ENCODE results near the gene INTS2.
"Not testable (repeated sequence)": the region's sequence is repeated elsewhere in the genome, so short reads cannot be mapped to it uniquely, and the experiment has no call there.

The INTS2 gene, protein sequence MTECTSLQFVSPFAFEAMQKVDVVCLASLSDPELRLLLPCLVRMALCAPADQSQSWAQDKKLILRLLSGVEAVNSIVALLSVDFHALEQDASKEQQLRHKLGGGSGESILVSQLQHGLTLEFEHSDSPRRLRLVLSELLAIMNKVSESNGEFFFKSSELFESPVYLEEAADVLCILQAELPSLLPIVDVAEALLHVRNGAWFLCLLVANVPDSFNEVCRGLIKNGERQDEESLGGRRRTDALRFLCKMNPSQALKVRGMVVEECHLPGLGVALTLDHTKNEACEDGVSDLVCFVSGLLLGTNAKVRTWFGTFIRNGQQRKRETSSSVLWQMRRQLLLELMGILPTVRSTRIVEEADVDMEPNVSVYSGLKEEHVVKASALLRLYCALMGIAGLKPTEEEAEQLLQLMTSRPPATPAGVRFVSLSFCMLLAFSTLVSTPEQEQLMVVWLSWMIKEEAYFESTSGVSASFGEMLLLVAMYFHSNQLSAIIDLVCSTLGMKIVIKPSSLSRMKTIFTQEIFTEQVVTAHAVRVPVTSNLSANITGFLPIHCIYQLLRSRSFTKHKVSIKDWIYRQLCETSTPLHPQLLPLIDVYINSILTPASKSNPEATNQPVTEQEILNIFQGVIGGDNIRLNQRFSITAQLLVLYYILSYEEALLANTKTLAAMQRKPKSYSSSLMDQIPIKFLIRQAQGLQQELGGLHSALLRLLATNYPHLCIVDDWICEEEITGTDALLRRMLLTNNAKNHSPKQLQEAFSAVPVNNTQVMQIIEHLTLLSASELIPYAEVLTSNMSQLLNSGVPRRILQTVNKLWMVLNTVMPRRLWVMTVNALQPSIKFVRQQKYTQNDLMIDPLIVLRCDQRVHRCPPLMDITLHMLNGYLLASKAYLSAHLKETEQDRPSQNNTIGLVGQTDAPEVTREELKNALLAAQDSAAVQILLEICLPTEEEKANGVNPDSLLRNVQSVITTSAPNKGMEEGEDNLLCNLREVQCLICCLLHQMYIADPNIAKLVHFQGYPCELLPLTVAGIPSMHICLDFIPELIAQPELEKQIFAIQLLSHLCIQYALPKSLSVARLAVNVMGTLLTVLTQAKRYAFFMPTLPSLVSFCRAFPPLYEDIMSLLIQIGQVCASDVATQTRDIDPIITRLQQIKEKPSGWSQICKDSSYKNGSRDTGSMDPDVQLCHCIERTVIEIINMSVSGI

DNA sequence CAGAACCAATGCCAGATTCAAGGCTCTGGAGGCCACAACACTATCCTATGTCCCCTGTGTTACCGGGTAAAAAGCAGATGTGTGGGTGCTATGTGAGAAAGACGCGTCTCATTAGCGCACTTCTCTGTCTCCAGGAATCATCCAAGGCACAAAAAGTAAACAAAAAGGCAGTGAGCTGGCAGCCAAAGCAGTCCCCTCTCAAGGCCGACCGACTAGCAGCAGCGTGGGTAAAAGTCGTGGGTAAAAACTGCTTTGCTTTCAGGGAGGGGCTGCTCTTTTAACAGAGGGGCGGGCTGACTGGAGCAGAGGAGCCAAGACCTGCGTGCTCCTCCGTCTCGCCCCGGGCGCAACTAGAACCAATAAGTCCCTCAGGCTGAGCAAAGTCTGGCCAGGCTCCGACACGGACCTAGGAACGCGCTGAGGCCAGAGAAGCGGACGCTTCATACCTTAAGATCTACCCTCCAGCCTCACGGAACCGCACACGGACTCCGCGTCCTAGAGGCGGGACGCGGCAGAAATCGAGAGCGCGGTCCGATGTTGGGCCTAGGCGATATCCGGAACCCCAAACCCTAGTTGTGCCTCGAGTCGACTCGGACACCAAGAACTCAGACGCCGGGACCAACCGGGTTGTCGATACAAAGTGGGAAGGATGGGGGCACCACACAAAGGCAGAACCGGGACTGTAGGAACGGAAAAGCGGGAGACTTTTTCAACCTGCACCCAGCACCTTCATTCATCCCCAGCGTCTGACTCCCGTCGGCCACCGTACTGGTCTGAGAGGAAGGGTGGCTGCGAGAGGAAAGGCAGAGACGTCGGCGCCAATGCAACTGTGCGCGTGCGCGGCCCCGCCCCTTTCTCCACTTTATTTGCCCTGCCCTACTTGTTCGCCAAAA is at the start of gene INTS2:
Gene INTS2 (minus strand): TSS at position 775 of the 893 bp plus-strand sequence. CDS start 1,338 bp downstream, outside the sequence.
- DNase-seq (ENCODE audit: low read depth): peak; percentile 88

DNA sequence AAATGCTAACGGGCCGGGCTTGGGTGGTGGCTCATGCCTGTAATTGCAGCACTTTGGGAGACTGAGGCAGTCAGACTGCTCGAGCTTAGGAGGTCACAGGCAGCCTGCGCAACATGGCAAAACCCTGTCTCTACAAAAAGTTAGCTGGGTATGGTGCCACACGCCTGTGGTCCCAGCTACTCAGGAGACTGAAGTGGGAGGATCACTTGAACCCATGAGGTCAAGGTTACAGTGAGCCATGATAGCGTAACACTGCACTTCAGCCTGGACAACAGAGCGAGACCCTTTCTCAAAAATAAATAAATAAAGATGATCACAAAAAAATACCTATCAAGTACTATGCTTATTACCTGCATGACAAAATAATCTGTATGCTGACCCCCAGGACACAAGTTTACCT is 46.3 kb upstream of the INTS2 start:
- DNase-seq (ENCODE audit: low read depth): no peak

DNA sequence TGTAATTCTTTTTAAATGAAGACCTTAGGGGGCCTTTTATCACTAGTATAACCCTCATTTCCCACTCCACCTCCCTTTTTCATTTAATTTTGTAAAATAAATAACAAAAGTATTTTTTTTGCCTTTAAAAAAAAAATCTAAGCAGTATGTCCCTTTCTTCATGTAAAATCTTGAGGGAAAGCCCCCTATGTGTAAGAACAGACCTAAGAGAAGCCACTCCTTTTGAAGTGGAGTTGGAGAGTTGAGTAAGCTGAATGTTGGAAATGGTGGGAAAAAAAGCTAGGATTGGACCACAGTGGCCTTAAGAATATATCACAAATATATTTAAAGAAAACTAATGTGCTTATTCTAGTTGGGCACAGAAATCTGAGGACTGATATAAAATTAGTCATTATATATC is 44.5 kb upstream of the INTS2 start:
- no peak for DNase-seq (ENCODE audit: low read depth)

DNA sequence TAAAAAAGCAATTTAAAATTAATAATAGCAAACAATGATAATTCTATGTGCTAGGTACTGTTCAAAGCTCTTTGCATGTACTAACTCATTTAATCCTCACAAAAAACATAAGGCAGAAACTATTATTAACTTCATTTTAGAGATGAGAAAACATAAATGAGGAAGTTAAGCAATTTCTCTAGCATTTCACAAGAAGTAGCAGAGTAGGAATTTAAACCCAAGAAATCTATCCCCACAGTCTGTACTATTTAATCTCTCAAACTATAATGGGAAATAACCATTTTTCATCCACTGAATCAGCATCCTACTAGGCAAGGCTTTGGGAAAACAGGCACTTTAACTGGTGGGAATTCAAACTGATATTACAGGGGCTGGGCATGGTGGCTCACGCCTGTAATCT is 42.2 kb upstream of the INTS2 start:
- no peak for DNase-seq (ENCODE audit: low read depth)

DNA sequence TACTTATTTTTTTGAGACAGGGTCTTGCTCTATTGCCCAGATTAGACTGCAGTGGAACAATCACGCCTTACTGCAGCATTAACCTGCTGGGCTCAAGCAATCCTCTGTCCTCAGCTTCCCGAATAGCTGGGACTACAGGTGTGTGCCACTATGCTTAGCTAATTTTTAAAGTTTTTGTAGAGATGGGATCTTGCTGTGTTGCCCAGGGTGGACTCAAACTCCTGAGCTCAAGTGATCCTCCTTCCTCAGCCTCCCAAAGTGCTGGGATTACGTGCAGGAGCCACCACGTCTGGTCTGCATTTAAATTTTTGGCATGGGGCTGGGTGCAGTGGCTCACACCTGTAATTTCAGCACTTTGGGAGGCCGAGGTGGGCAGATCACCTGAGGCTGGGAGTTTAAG is 41.0 kb upstream of the INTS2 start:
- no peak for DNase-seq (ENCODE audit: low read depth)

DNA sequence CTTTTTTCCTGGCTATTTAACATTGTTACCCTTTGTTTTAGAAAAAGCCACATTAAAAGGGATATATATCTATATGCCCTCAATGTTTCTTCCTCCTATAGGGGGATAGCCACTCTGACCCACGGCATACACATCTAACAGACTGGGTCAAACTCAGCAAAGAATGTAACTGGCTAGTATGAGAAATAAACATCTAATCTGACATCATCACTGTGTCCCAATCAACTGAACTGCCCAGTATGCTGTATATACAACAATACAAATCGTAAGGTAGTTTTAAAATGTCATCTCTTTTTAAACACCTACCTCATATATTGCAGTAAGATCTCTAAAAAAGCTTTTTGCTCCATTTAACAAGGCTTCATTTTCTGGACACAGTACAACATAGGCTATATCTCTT is 39.9 kb upstream of the INTS2 start:
- no peak for DNase-seq (ENCODE audit: low read depth)

DNA sequence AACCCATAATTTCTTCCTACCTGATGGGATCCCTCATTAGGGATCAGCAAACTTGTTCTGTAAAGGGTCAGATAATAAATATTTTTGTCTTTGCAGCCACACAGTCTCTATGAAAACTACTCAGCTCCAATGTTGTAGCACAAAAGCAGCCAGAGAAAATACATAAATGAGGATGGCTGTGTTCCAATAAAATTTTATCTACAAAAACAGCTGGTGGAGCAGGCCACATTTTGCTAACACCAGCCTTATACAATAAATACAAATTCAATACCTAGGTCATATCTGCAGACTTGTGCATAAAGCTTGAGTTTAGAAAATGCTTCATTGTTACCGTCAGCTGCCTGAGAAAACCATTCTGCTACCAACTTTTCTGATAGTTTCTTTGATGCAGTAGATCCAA is 38.4 kb upstream of the INTS2 start:
- no peak for DNase-seq (ENCODE audit: low read depth)

DNA sequence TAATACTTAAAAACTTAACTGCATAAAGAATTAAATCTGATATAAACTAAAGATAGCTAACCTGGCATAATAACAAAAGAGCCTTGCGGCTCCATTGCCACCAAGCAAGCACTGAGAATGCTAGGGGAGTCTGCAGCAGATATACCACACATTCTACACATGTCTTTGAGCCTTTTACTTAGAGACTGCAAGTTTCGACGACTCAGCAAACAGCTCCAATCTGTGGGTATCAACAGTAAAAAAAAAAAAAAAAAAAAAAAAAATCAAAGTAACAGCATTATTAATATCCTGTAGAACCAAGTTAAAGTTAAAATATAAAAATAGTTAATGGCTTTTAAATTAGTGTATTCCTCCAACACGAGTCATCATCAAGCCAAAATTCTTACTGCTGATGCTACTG is 27.8 kb upstream of the INTS2 start:
- DNase-seq (ENCODE audit: low read depth): no peak

DNA sequence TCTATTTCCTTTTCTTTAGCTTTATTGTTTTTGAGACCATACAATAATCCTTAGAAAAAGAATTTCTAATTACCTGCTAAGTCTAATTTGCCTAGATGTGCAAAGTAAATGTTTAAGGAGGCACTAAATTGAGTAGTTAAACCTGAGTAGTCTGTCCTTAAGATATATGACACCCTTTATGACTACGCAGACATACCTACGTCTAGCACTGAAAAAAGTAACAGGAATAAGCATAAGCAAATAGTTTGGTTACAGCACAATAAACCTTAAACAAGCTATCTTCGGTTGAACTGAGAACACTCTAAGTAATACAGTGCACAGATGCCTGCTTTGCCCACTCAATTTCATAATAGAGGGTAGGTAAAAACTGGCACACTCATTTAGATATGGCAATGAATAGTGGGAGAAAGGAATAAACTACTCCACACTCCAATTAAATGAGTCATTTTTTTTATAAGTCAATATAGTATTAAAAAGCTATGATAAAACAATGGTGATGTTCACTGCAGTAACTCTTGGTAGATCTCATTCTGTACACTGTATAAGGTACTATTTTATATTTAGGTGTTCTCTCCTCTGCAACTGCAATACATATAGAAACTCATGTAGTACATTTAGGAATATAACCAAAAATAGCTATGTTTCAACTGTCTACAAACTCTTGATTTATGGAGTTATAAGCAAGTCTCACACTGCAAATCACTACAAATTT is 19.7 kb upstream of the INTS2 start:
- DNase-seq (ENCODE audit: low read depth): no peak

DNA sequence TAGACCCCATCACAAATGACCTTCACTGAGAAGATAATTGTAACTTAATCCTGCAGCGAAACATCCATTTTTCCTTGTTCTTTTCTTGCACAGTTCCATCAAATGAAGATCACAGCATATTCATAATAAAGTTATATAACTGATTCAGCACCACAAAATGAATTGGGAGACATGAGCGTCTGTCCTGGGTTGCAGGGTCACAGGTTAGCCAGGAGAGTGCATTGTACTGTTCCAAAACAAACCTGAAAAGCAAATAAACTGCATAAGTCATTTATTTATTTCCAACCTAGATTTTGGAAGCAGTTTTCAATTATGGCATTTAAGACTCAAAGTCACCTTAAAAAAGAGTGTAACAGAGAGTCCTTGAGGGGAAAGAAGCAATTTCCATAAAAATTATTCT is 18.6 kb upstream of the INTS2 start:
- no peak for DNase-seq (ENCODE audit: low read depth)

DNA sequence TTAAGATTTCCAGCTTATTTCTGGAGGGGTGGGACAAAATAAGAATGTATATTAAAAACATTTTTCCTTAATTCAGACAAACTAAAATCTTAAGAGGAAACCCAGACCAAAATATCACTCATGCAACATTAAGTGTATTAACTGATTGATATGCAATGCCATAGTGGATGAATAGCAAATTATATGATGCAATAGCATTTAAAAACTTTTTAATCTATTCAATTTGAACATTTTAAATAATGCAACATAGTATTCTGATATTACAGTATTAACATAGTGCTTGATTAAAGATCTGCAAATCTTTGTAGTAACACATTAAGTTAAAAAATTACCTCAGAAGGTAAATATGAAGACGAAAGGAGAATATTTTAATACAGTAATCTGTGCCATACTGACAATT is 15.3 kb upstream of the INTS2 start:
- no peak for DNase-seq (ENCODE audit: low read depth)

DNA sequence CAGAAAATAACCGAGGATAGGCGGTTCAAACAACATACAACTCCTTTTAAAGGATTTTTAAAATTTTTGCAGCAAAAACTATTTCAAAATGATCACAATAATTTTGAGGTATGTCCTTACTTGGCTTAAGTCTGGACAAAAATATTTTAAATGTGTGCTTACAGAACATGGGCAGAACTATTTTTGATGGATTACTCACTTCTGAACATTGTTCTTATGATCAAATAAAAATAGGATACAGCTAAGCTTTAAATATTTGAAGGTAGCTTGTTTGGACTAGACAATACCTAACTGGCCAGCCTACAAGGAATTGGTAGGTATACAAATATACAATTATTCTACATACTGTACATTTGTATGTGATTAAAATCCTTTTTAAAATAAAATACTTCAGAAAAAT is 14.3 kb upstream of the INTS2 start:
- DNase-seq (ENCODE audit: low read depth): no peak

DNA sequence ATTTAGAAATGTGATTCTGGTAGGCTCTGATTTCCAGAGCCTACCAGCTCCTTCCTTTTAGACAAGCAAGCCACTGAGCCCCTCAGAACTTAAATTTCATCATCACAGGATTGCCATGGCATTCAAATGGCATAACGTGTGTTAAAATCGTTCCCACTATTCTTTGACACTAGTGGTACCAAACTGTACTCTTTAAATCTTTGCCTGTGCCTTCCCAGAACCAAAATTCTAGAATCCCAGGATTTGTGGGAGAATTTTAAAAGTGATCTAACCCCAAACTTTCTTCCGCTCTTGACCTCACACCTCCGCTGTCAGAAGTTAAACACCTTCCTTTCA is 287 bp upstream of the INTS2 start:
- DNase-seq (ENCODE audit: low read depth): no peak

DNA sequence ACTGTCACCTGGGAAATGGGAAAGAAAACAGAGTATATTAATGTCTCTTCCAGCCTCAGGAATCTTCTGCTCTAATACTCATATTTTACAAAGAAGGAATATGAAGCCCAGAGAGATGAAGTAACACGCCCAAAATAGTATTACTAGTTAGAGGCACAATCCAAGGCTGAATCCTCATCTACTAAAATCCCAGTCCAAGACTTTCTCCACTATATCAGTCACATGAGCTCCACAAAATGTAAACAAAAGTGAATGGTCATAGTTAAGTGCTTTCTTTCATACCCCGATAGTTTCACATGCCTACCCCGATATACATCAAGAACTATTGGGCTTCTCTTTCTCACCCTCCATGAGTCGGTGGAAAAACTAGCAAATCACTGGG is 965 bp downstream of the INTS2 start:
- peak; percentile 11 for DNase-seq (ENCODE audit: low read depth)

DNA sequence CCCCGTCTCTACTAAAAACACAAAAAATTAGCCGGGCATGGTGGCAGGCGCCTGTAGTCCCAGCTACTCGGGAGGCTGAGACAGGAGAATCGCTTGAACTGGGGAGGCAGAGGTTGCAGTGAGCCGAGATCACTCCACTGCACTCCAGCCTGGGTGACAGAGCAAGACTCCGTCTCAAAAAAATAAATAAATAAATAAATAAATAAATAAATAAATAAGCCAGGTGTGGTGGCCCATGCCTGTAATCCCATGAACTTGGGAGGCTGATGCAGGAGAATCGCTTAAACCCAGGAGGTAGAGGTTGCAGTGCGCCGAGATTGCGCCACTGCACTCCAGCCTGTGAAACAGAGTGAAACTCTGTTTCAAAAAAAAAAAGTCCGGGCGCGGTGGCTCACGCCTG is 12.6 kb downstream of the INTS2 start:
- not testable (repeated sequence) for DNase-seq (ENCODE audit: low read depth)

DNA sequence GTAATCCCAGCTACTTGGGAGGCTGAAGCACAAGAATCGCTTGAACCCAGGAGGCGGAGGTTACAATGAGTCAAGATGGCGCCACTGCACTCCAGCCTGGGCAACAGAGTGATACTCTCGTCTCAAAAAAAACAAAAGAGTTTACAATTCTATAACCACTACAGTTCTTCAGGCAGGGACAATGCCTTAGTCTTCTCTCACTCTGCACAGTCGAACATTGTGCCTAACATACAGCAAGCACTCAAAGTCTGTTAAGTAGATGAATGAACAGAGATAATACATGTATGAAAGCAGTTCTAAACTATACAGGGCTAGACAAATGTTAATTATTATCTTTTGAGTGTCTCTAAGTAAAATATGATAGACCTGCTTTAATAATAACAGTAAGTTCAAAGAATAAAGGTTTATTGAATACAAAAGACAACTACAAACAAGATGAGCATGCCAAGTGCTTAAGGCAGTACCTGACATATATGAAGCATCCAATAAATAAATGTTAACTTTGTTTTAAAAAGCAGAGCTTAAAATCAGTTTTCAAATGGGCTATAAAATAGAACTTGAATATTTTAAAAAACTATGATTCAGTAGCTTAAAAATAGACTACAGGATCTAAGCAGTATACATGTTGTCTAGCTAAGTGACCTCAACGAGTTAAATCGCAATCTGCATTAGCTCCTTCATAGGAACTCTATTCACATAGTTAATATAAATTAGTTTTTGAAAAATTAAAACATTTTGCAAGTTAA is 19.3 kb downstream of the INTS2 start:
- no peak for DNase-seq (ENCODE audit: low read depth)

DNA sequence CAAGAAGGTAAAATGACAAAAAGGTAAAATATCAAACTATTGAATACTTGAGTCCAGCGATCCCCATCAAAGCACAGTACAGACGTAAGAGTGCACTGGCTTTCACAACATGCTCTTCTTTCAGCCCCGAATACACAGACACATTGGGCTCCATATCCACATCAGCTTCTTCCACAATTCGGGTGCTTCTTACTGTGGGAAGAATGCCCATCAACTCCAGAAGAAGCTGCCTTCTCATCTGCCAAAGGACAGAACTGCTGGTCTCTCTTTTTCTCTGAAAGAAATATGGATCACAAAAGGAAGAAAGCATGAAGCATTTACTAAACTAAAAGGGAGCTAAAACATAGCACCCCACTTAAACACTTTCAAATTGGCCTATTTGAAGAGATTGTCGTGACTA is 20.4 kb downstream of the INTS2 start:
- DNase-seq (ENCODE audit: low read depth): no peak

DNA sequence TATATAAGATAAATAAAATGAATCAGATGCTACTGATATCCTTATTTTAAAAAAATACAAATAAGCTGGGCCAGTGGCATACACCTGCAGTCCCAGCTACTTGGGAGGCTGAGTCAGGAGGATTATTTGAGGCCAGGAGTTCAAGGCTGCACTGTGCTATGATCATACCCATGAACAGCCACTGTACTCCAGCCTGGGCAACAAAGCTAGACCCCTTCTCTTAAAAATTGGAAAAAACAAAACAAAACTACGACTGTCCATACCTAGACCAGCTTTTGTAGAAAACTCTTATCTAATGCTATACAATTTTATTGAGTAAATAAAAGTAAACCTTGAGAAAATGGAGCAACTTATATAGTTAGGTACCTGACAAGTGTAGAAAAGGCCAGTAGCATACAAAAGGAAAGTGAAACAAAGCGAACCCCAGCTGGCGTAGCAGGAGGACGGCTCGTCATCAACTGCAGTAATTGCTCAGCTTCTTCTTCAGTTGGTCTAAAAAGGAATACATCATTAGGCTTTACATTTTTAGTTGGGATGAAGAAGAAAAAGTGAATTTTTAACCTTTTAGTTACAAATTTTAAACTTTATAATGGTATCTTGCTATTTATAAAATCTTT is 23.6 kb downstream of the INTS2 start:
- DNase-seq (ENCODE audit: low read depth): no peak

DNA sequence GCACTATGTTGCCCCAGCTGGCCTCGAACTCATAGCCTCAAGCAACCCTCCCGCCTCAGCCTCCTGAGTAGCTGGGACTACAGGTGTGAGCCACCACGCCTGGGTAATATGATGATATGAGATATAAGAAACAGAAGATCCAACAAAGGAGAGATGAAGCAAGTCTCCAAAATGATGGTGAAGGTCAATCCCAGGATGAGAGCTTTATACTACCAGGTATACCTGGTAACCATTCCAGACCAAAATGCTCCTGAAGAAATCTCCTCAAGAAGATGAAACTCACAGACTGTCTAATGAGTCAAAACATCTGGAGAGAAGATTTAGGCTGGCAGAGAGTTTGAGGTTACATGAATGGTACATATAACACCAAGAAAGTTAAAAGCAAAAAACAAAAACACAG is 24.5 kb downstream of the INTS2 start:
- DNase-seq (ENCODE audit: low read depth): no peak

All from GM04504 (cell line).